ENCODE measurements around the gene FAT4. TPM values are rescaled to one million over a fixed set of nuclear protein-coding genes. Genes with fewer than 3 reads are reported as not detected.

FAT4 gene
- total and polyA plus RNA-seq, 2 donors (not counting 3 experiments of a cell fraction or from before 2014, with no cell fraction given) = 16.4 to 39.1 TPM

- no TSS peak for BruUV-seq (replicated peaks)
- no peak overlapping the region for H3K9ac ChIP-seq (replicated peaks; ENCODE audit: extremely low read depth, insufficient read depth, low read length)
- H3K9me1 ChIP-seq (replicated peaks; ENCODE audit: control insufficient read depth, extremely low read depth, insufficient read depth, low read length) = no peaks in the 10 kb centered on the region
- H3K4me3 ChIP-seq (replicated peaks in 1 of 3; ENCODE audit: insufficient read depth in 1 of 3, low read depth in 1 of 3, low read length in 3 of 3) = no peak overlapping the region
- TF ChIP-seq FOS (IDR thresholded peaks at IDR 0.05; ENCODE audit: borderline replicate concordance, insufficient read depth, low read length) (no peak), MYC (IDR thresholded peaks at IDR 0.05; ENCODE audit: low read depth, low read length) (no peak)
- POLR2A ChIA-PET = no interaction called here
- FAIRE-seq = no peak
- CTCF ChIA-PET = interaction anchor here (1.3 kb wide), 1 partner anchor 14 kb away, joined by 4 read pairs; no protein-coding TSS in a partner anchor
- H3K27ac ChIP-seq (ENCODE audit: insufficient read depth, low read depth, low read length) = no peak overlapping the region
- no peaks in the 10 kb centered on the region for H3K27me3 ChIP-seq (ENCODE audit: control insufficient read depth in 2 of 2, insufficient read depth in 2 of 2, low read length in 2 of 2)
- intact Hi-C loops (cut with micrococcal nuclease) (no loop called here), dilution Hi-C loops (cut with MboI; ENCODE audit: extremely low pct_ligation_motif_present, low sequenced_read_pairs) (no loop called here)
- no peak overlapping the region for H3K4me2 ChIP-seq (ENCODE audit: insufficient read depth, low read length)
- H3K9me3 ChIP-seq (replicated peaks; ENCODE audit: control insufficient read depth, insufficient read depth, low read length) = no peaks in the 10 kb centered on the region
- H3K36me3 ChIP-seq (ENCODE audit: control insufficient read depth in 2 of 2, extremely low read depth in 1 of 2, insufficient read depth in 2 of 2, low read length in 2 of 2) = no peaks in the 10 kb centered on the region
- H3K4me1 ChIP-seq (ENCODE audit: control insufficient read depth, extremely low read depth, insufficient read depth, low read length) = no peaks in the 10 kb centered on the region
- no peaks in the 10 kb centered on the region for H3K79me2 ChIP-seq (ENCODE audit: control insufficient read depth, insufficient read depth, low read length)
- H4K20me1 ChIP-seq (replicated peaks; ENCODE audit: control insufficient read depth, extremely low read depth, insufficient read depth, low read length) = no peaks in the 10 kb centered on the region
- H2AFZ ChIP-seq (ENCODE audit: low read depth, low read length) = no peak overlapping the region
- DNase-seq (ENCODE audit: low read depth, low spot score) = no peak
Observed at GRCh38 chr4:125297116-125297515, 17.6 kb upstream of the FAT4 start.

- Histone ChIP-seq H3K9ac (replicated peaks; ENCODE audit: extremely low read depth, insufficient read depth, low read length) (no peak overlapping the region), H3K27me3 (ENCODE audit: control insufficient read depth in 2 of 2, insufficient read depth in 2 of 2, low read length in 2 of 2) (no peaks in the 10 kb centered on the region), H3K79me2 (ENCODE audit: control insufficient read depth, insufficient read depth, low read length) (no peaks in the 10 kb centered on the region), H4K20me1 (replicated peaks; ENCODE audit: control insufficient read depth, extremely low read depth, insufficient read depth, low read length) (no peaks in the 10 kb centered on the region), H3K4me1 (ENCODE audit: control insufficient read depth, extremely low read depth, insufficient read depth, low read length) (no peaks in the 10 kb centered on the region), H3K36me3 (ENCODE audit: control insufficient read depth in 2 of 2, extremely low read depth in 1 of 2, insufficient read depth in 2 of 2, low read length in 2 of 2) (no peaks in the 10 kb centered on the region), H2AFZ (ENCODE audit: low read depth, low read length) (no peak overlapping the region), H3K27ac (ENCODE audit: insufficient read depth, low read depth, low read length) (no peak overlapping the region), H3K9me1 (replicated peaks; ENCODE audit: control insufficient read depth, extremely low read depth, insufficient read depth, low read length) (no peaks in the 10 kb centered on the region), H3K4me3 (replicated peaks in 1 of 3; ENCODE audit: insufficient read depth in 1 of 3, low read depth in 1 of 3, low read length in 3 of 3) (no peak overlapping the region), H3K9me3 (replicated peaks; ENCODE audit: control insufficient read depth, insufficient read depth, low read length) (no peaks in the 10 kb centered on the region), H3K4me2 (ENCODE audit: insufficient read depth, low read length) (no peak overlapping the region)
- no peak for DNase-seq (ENCODE audit: low read depth, low spot score)
- BruUV-seq (replicated peaks) = no TSS peak
- dilution Hi-C loops (cut with MboI; ENCODE audit: extremely low pct_ligation_motif_present, low sequenced_read_pairs) (no loop called here), intact Hi-C loops (cut with micrococcal nuclease) (no loop called here)
- POLR2A ChIA-PET = no interaction called here
- no peak for FAIRE-seq
- CTCF ChIA-PET = no interaction called here
- no peak for TF ChIP-seq POLR2A (IDR thresholded peaks at IDR 0.05; ENCODE audit: low read depth, low read length)
- no peak for TF ChIP-seq MYC (IDR thresholded peaks at IDR 0.05; ENCODE audit: low read depth, low read length)
- TF ChIP-seq JUN (IDR thresholded peaks at IDR 0.05; ENCODE audit: borderline replicate concordance, insufficient read depth, insufficient read length, low read depth) = no peak
- no peak for TF ChIP-seq POLR2AphosphoS5 (IDR thresholded peaks at IDR 0.05; ENCODE audit: insufficient read depth, low read depth, low read length)
- TF ChIP-seq CTCF (IDR thresholded peaks at IDR 0.05; ENCODE audit: extremely low read depth in 1 of 2, insufficient read depth in 1 of 2, low read depth in 1 of 2, low read length in 2 of 2) = no peak
- TF ChIP-seq MAX (IDR thresholded peaks at IDR 0.05; ENCODE audit: insufficient read depth, insufficient read length) = no peak
Observed at GRCh38 chr4:125303058-125303457, 11.7 kb upstream of the FAT4 start.
